ENCODE data around the gene ARPC5L. TPM values are rescaled to one million over a fixed set of nuclear protein-coding genes. Genes with fewer than 3 reads are reported as not detected.
A peak's percentile ranks its signal among the peaks of the same experiment; 100 is the strongest.

The ARPC5L gene
- total and polyA plus RNA-seq, 9 of the 15 experiments (the other 6 are each of a cell fraction or from before 2014, with no cell fraction given) = 25.4 to 113 (median 63.8) TPM

GRCh38 chr9:124913378-124913777 is 51.4 kb downstream of the ARPC5L start (continued):
- TF ChIP-seq, protein P1, sequence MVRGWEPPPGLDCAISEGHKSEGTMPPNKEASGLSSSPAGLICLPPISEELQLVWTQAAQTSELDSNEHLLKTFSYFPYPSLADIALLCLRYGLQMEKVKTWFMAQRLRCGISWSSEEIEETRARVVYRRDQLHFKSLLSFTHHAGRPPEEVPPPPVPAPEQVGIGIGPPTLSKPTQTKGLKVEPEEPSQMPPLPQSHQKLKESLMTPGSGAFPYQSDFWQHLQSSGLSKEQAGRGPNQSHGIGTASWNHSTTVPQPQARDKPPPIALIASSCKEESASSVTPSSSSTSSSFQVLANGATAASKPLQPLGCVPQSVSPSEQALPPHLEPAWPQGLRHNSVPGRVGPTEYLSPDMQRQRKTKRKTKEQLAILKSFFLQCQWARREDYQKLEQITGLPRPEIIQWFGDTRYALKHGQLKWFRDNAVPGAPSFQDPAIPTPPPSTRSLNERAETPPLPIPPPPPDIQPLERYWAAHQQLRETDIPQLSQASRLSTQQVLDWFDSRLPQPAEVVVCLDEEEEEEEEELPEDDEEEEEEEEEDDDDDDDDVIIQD (CRISPR knock-in tag; IDR thresholded peaks at IDR 0.05) = no peak
- no peak for TF ChIP-seq ZNF785 (CRISPR knock-in tag; IDR thresholded peaks at IDR 0.05)
- no peak for TF ChIP-seq HNRNPL (IDR thresholded peaks at IDR 0.05; ENCODE audit: low read depth, low read length)
- no peak for TF ChIP-seq ZNF134 (CRISPR knock-in tag; conservative IDR thresholded peaks at IDR 0.05)
- TF ChIP-seq ZNF436 (CRISPR knock-in tag; IDR thresholded peaks at IDR 0.05) = no peak
- TF ChIP-seq DACH1 (IDR thresholded peaks at IDR 0.05; ENCODE audit: partially characterized antibody) = no peak
- TF ChIP-seq KLF10 (CRISPR knock-in tag; IDR thresholded peaks at IDR 0.05) = no peak
- TF ChIP-seq SRSF9 (IDR thresholded peaks at IDR 0.05; ENCODE audit: borderline replicate concordance, low read depth, low read length) = no peak
- TF ChIP-seq ZNF384 (IDR thresholded peaks at IDR 0.05; ENCODE audit: low read depth, low read length) = no peak
- TF ChIP-seq HDGF (IDR thresholded peaks at IDR 0.05) = no peak
- TF ChIP-seq CBFA2T3 (IDR thresholded peaks at IDR 0.05) = peak; percentile 81
- peak; percentile 90 for TF ChIP-seq SOX6 (IDR thresholded peaks at IDR 0.05)
- TF ChIP-seq MECOM (CRISPR knock-in tag; IDR thresholded peaks at IDR 0.05) = peak; percentile 39; the same call in 1 of the 2 replicates
- TF ChIP-seq ZNF165 (CRISPR knock-in tag; IDR thresholded peaks at IDR 0.05; ENCODE audit: borderline replicate concordance) = no peak
- peak; percentile 55; the same call in 1 of the 2 replicates for TF ChIP-seq SMARCC2 (IDR thresholded peaks at IDR 0.05; ENCODE audit: low read depth)
- TF ChIP-seq RCOR1 (IDR thresholded peaks at IDR 0.05; ENCODE audit: borderline replicate concordance in 1 of 2, low read depth in 2 of 2, low read length in 2 of 2) = peak in 1 of 2 experiments; percentile 69; a peak in 1 of 4 replicates
- TF ChIP-seq ZNF41 (CRISPR knock-in tag; conservative IDR thresholded peaks at IDR 0.05) = no peak
- TF ChIP-seq ETV6 (IDR thresholded peaks at IDR 0.05; ENCODE audit: borderline replicate concordance in 1 of 2, low read depth in 2 of 2, low read length in 1 of 2) = no peak
- TF ChIP-seq ETV6 (CRISPR knock-in tag; IDR thresholded peaks at IDR 0.05; ENCODE audit: borderline replicate concordance) = no peak
- TF ChIP-seq ARHGAP35 (IDR thresholded peaks at IDR 0.05; ENCODE audit: partially characterized antibody) = no peak
- TF ChIP-seq SMARCE1 (IDR thresholded peaks at IDR 0.05) = peak; percentile 65; the same call in 1 of the 2 replicates
- TF ChIP-seq TAL1 (IDR thresholded peaks at IDR 0.05) = peak; percentile 81
- no peak for TF ChIP-seq CREB3L1 (IDR thresholded peaks at IDR 0.05; ENCODE audit: borderline replicate concordance, low read depth)
- no peak for TF ChIP-seq ZNF79 (CRISPR knock-in tag; IDR thresholded peaks at IDR 0.05; ENCODE audit: low read depth)
